GM12864 (cell line): Measurements from ENCODE around the gene AASDHPPT.

ENCODE experiments used
- DNase-seq: peaks from one replicate; pipeline ENCODE4 v3.0.0-alpha.2; 2011; ENCODE audit warnings: low read depth
- H3K4me3 ChIP-seq: 2 replicates; pipeline ENCODE4 v1.5.1; 2011; ENCODE audit warnings: mild to moderate bottlenecking, low read depth, low read length, control low read depth
- CTCF ChIP-seq: IDR thresholded peaks from 2 replicates; pipeline ENCODE4 v1.5.1; 2011; ENCODE audit warnings: low read depth, mild to moderate bottlenecking, moderate library complexity, low read length, control low read depth, inconsistent platforms; ENCODE audit errors: missing control alignments

AASDHPPT gene

GRCh38 chr11:106098893-106099553, 21.6 kb downstream of the AASDHPPT start:
- no peak for DNase-seq
- H3K4me3 ChIP-seq: no peak overlapping the region
- TF ChIP-seq CTCF: no peak

GRCh38 chr11:106101370-106101769, 23.9 kb downstream of the AASDHPPT start:
- TF ChIP-seq CTCF: no peak

GRCh38 chr11:106101819-106102218, 24.4 kb downstream of the AASDHPPT start:
- no peak overlapping the region for H3K4me3 ChIP-seq
- TF ChIP-seq CTCF: no peak
- no peak for DNase-seq

More at GRCh38 chr11:106101370-106101769, 23.9 kb downstream of the AASDHPPT start:
- no peak overlapping the region for H3K4me3 ChIP-seq
- DNase-seq: no peak

- H3K4me3 ChIP-seq: no peak overlapping the region
- TF ChIP-seq CTCF: no peak
- DNase-seq: no peak
Measured at GRCh38 chr11:106105986-106106385, 28.5 kb downstream of the AASDHPPT start.

- no peak for DNase-seq
Measured at GRCh38 chr11:106121570-106122320, 44.3 kb downstream of the AASDHPPT start.

GRCh38 chr11:106127604-106128003, 50.1 kb downstream of the AASDHPPT start:
- H3K4me3 ChIP-seq: no peak overlapping the region
- TF ChIP-seq CTCF: no peak
- no peak for DNase-seq

More at GRCh38 chr11:106121570-106122320, 44.3 kb downstream of the AASDHPPT start:
- TF ChIP-seq CTCF: no peak
- H3K4me3 ChIP-seq: no peak overlapping the region

- no peak for DNase-seq
- no peak overlapping the region for H3K4me3 ChIP-seq
- no peak for TF ChIP-seq CTCF
Measured at GRCh38 chr11:106128740-106129139, 51.3 kb downstream of the AASDHPPT start.
